Suprapubic skin (tissue), 4 donors: Measurements from ENCODE around the gene RBMS1. TPM values are rescaled to one million over a fixed set of nuclear protein-coding genes. Genes with fewer than 3 reads are reported as not detected.

Experiments
- DNase-seq, 2 donors: peaks; one replicate each; pipeline ENCODE4 v3.0.0-alpha.2; 2019; ENCODE audit warnings: low spot score in 2 of 2
- H3K27ac ChIP-seq: fragments of 200-600 bp; sonication (generic); one replicate; pipeline ENCODE4 v1.5.1; 2019
- H3K27me3 ChIP-seq: fragments of 200-600 bp; sonication (generic); one replicate; pipeline ENCODE4 v1.5.1; 2019
- H3K36me3 ChIP-seq: fragments of 200-600 bp; sonication (generic); one replicate; pipeline ENCODE4 v1.5.1; 2019
- H3K4me1 ChIP-seq: fragments of 200-600 bp; sonication (generic); one replicate; pipeline ENCODE4 v1.5.1; 2019
- H3K4me3 ChIP-seq: fragments of 200-600 bp; sonication (generic); one replicate; pipeline ENCODE4 v1.5.1; 2019; ENCODE audit warnings: mild to moderate bottlenecking
- H3K9me3 ChIP-seq: fragments of 200-600 bp; sonication (generic); one replicate; pipeline ENCODE4 v1.5.1; 2019
- CTCF ChIP-seq, 2 donors: fragments of 200-600 bp in 1 of 2; fragments of 450-650 bp in 1 of 2; sonication (generic) in 1 of 2; IDR thresholded peaks; one replicate each; pipeline ENCODE4 v1.5.1; 2016 to 2019; ENCODE audit warnings: antibody characterized with exemption in 2 of 2, mild to moderate bottlenecking in 1 of 2, moderate library complexity in 1 of 2
- EP300 ChIP-seq: sonication (generic); formaldehyde crosslinking; IDR thresholded peaks from one replicate; pipeline ENCODE4 v1.6.1; 2017; ENCODE audit warnings: antibody characterized with exemption
- POLR2A ChIP-seq, 2 donors: fragments of 450-650 bp; IDR thresholded peaks; one replicate each; pipeline ENCODE4 v1.6.1; 2017; ENCODE audit warnings: antibody characterized with exemption in 2 of 2, mild to moderate bottlenecking in 2 of 2, moderate library complexity in 2 of 2
- POLR2AphosphoS5 ChIP-seq, 3 donors: sonication (generic); formaldehyde crosslinking; IDR thresholded peaks; one replicate each; pipeline ENCODE4 v1.6.1; 2017; ENCODE audit warnings: antibody characterized with exemption in 3 of 3
- WGBS: methylation state at CpG from one replicate; pipeline ENCODE4 v1.1.5; 2018; 5-methylcytosine and 5-hydroxymethylcytosine counted together
- total RNA-seq, 4 donors: library from RNA; depleted of rRNA; stranded (reverse); fragments of >200 nt; gene quantifications; one replicate each; pipeline ENCODE4 v1.1.0, GENCODE V29; 2016

Gene RBMS1
- total RNA-seq, 4 donors from 2014 or later = 55.7 to 92.2 (median 62.2) TPM

GRCh38 chr2:160509016-160509415 is 15.4 kb upstream of the RBMS1 start:
- no peak overlapping the region for H3K4me3 ChIP-seq
- WGBS = 93% methylated on average over 2 of the region's 2 CpGs
- TF ChIP-seq EP300 = no peak
- no peak for TF ChIP-seq POLR2A (IDR thresholded peaks at IDR 0.05)
- TF ChIP-seq POLR2AphosphoS5 (IDR thresholded peaks at IDR 0.05) = no peak
- no peak for TF ChIP-seq CTCF (IDR thresholded peaks at IDR 0.05)

GRCh38 chr2:160507464-160507863 is 13.9 kb upstream of the RBMS1 start:
- TF ChIP-seq EP300 (no peak), POLR2AphosphoS5 (IDR thresholded peaks at IDR 0.05) (no peak), POLR2A (IDR thresholded peaks at IDR 0.05) (no peak), CTCF (IDR thresholded peaks at IDR 0.05) (no peak)
- Histone ChIP-seq H3K36me3 (no peaks in the 10 kb centered on the region), H3K4me3 (no peak overlapping the region), H3K27ac (no peak overlapping the region), H3K27me3 (no peaks in the 10 kb centered on the region), H3K9me3 (no peaks in the 10 kb centered on the region), H3K4me1 (peaks cover 4% of the 10 kb centered on the region)
- 60% methylated on average over 2 of the region's 2 CpGs for WGBS
- no peak for DNase-seq

More at GRCh38 chr2:160509016-160509415, 15.4 kb upstream of the RBMS1 start:
- H3K27ac ChIP-seq = no peak overlapping the region
- H3K4me1 ChIP-seq = peaks cover 4% of the 10 kb centered on the region
- no peak for DNase-seq
- H3K36me3 ChIP-seq = no peaks in the 10 kb centered on the region
- H3K9me3 ChIP-seq = no peaks in the 10 kb centered on the region
- H3K27me3 ChIP-seq = no peaks in the 10 kb centered on the region

- 91% methylated on average over 3 of the region's 3 CpGs for WGBS
- H3K4me3 ChIP-seq = no peak overlapping the region
- TF ChIP-seq POLR2AphosphoS5 (IDR thresholded peaks at IDR 0.05) (no peak), POLR2A (IDR thresholded peaks at IDR 0.05) (no peak), CTCF (IDR thresholded peaks at IDR 0.05) (no peak), EP300 (no peak)
- no peaks in the 10 kb centered on the region for H3K27me3 ChIP-seq
- H3K36me3 ChIP-seq = no peaks in the 10 kb centered on the region
- H3K4me1 ChIP-seq = peaks cover 4% of the 10 kb centered on the region
- H3K9me3 ChIP-seq = no peaks in the 10 kb centered on the region
- no peak overlapping the region for H3K27ac ChIP-seq
- DNase-seq = no peak
These were observed 13.4 kb upstream of the RBMS1 start for GRCh38 chr2:160507046-160507407.

GRCh38 chr2:160506371-160507045 is 12.9 kb upstream of the RBMS1 start:
- no peaks in the 10 kb centered on the region for H3K36me3 ChIP-seq
- H3K9me3 ChIP-seq = no peaks in the 10 kb centered on the region
- H3K4me3 ChIP-seq = no peak overlapping the region
- TF ChIP-seq EP300 (no peak), CTCF (IDR thresholded peaks at IDR 0.05) (no peak), POLR2AphosphoS5 (IDR thresholded peaks at IDR 0.05) (no peak), POLR2A (IDR thresholded peaks at IDR 0.05) (no peak)
- 85% methylated on average over 9 of the region's 9 CpGs for WGBS
- H3K27ac ChIP-seq = no peak overlapping the region
- no peaks in the 10 kb centered on the region for H3K27me3 ChIP-seq
- DNase-seq = no peak
- peaks cover 4% of the 10 kb centered on the region for H3K4me1 ChIP-seq

- Histone ChIP-seq H3K27ac (no peak overlapping the region), H3K4me1 (peaks cover 4% of the 10 kb centered on the region), H3K4me3 (no peak overlapping the region), H3K9me3 (no peaks in the 10 kb centered on the region), H3K27me3 (no peaks in the 10 kb centered on the region), H3K36me3 (no peaks in the 10 kb centered on the region)
- TF ChIP-seq POLR2A (IDR thresholded peaks at IDR 0.05) (no peak), EP300 (no peak), CTCF (IDR thresholded peaks at IDR 0.05) (no peak), POLR2AphosphoS5 (IDR thresholded peaks at IDR 0.05) (no peak)
- 51% methylated on average over 5 of the region's 5 CpGs for WGBS
- DNase-seq = no peak
These were observed 11.6 kb upstream of the RBMS1 start for GRCh38 chr2:160505256-160505655.
